NCI-H2029 treated with DMSO at 0.1 percent for 48 hours (cell line): ENCODE data around the gene TRIM39.
"Not testable (repeated sequence)": the region's sequence is repeated elsewhere in the genome, so short reads cannot be mapped to it uniquely, and the experiment has no call there.

Experiments used
- DNase-seq: peaks from one replicate; lab custom pipeline; 2025; lab: John Stamatoyannopoulos, UW

TRIM39 gene

DNA sequence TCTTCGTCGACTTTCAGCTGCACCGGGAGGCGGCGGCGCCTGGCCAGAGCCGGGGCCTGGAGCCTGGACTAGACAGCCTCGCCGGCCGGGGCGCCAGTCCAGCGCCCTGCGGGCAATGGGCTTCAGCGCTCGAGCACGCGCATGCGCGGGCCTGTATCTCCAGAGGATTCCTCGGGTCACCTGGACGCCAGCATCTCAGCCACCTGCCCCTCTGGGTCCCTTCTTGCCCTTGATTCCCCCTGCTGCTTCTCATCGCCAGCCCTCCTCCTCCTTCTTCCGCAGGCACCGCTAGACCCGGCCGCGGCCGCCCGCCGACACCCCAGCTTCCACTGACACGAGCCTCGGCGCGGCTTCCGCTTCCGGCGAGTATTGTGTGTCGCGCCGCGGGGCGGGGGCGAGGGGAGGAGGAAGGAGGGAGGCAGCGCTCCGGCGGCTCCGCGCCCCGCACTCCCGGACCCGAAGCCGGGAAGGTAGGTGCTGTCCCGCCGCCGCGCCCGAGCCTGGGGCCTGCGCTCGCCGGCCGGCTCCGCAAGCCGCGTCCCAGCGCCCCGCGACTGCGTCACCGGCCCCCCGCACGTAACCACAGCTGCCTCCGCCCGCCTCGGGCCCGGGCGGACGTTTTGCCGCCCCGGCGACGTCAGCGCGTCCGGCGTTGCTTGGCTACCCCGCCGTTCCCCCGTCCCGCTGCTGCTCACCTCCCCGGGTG, at the start of gene TRIM39:
TSS of gene TRIM39 (plus strand) at position 402 of the 706 bp plus-strand sequence. CDS start 2,391 bp downstream, outside the sequence.
- DNase-seq, result peak; percentile 53

DNA sequence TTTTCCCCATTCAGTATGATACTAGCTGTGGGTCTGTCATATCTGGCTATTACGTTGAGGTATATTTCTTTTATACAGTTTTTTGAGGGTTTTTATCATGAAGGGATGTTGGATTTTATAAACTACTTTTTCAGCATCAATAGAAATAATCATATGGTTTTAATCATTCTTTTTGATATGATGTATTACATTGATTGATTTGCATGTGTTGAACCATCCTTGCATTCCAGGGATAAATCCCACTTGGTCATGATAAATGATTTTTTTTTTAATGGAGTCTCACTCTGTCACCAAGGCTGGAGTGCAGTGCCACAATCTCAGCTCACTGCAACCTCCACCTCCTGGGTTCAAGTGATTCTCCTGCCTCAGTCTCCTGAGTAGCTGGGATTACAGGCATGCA, 45.7 kb upstream of the TRIM39 start:
- not testable (repeated sequence) for DNase-seq

GRCh38 chr6:30282522-30282921, 44.2 kb upstream of the TRIM39 start:
- no peak for DNase-seq

DNA sequence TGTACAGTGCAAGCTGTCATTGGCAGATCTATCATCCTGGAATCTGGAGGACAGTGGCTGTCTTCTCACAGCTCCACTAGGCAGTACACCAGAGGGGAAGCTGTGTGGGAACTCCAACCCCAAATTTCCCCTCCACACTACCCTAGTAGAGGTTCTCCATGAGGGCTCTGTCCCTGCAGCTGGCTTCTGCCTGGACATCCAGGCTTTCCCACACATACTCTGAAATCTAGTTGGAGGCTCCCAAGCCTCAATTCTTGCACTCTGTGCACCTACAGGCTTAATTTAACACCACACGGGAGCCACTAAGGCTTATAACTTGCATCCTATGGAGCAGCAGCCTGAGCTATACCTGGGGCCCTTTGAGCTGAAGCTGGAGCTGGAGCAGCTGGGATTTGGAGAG, 43.0 kb upstream of the TRIM39 start:
- no peak for DNase-seq

DNA sequence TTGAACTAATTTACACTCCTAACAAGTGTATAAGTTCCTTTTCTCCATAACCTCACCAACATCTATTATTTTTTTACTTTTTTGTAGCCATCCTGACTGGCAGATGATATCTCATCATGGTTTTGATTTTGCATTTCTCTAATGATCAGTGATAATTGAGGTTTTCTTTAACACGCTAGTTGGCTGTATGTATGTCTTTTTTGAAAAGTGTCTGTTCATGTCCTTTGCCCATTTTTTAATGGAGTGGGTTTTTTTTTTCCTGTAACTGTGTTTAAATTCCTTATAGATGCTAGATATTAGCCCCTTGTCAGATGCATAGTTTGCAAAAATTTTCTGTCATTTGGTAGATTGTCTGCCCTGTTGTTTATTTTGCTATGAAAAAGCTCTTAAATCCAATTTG, 39.6 kb upstream of the TRIM39 start:
- no peak for DNase-seq

- DNase-seq, result no peak
Measured at GRCh38 chr6:30295837-30296236, 30.9 kb upstream of the TRIM39 start.

DNA sequence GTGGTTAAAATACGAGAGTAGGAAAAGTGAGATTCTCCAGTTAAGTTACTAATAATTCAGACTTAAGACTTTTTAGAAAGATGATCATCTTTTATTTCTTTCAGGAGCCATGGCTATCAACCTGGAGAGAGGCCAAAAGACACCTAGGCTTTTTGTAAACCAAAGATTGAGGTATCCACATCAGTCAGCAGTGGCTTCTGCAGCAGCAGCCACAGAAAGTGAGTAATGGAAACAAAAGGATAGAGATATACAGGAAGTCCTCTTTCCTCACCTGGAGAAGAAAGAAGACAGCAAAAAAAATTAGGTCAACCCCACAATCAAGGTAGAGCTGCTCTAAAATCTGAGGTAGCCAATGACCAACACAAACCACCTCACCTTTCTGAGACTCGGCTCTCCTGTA, 22.7 kb upstream of the TRIM39 start:
- no peak for DNase-seq

- no peak for DNase-seq
Measured at GRCh38 chr6:30311101-30311500, 15.6 kb upstream of the TRIM39 start.

DNA sequence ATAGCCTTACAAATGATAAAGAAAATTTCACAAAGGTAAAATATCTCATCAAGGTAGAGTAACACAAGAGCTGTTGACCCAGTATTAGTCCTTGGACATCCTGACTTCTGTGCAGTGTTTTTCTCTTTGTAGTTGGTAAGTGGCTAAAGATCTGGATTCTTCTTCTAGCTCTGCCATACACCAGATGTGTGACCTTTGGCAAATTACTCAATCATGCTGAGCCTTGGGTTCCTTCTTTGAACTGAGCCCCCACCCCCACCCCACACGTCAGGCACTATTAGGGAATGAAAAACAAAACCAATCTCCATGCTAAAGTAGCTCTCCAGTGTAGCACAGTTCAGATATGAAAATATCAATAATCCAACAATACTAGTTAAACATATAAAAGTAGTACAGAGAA, 15.1 kb upstream of the TRIM39 start:
- DNase-seq, result no peak

- DNase-seq, result no peak
Measured at GRCh38 chr6:30312266-30312665, 14.5 kb upstream of the TRIM39 start.

DNA sequence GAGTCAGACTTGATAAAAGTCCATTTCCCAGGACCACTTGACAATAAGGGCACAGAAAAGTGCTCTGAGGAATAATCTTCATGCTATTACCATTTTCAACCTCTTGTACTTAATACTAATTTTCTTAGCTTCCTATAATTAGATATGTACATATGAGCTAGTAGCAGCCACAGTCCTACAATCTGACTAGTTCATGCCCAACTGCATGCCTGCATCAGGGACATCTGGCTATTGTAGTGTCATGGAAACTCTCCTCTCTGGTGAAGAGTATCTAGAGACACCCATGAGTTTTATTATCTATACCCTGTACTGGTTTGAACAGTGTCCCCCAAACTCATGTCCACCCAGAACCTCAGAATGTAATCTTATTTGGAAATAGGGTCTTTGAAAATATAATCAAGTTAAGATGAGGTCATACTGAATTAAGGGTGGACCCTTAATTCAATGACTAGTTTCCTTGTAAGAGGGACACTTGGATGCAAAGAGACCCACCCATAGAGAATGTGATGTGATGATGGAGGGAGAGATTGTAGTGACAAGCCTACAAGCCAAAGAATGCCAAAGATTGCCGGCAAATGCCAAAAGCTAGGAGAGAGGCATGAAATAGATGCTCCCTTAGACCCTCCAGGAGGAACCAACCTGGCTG, 13.9 kb upstream of the TRIM39 start:
- DNase-seq, result no peak

DNA sequence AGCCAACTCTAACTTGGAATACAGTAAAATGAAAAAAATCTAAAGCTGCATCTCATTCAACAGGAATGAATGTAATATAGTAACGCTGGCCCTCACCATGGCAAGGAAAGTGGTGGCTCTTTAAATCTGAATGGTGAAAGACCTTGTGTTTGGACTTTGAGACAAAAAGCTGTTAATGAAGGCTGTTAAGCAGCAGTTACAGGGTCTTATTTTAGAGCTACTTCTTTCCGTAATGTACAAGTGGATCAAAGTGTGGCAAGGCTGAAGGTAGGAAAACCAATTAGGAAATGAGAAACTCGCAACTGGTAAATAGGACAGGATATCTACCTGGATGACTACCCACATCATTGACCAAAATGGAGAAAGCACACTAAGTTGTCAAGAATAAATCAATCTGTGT, 11.6 kb upstream of the TRIM39 start:
- no peak for DNase-seq

- no peak for DNase-seq
Measured at GRCh38 chr6:30317913-30318589, 8.7 kb upstream of the TRIM39 start.

DNA sequence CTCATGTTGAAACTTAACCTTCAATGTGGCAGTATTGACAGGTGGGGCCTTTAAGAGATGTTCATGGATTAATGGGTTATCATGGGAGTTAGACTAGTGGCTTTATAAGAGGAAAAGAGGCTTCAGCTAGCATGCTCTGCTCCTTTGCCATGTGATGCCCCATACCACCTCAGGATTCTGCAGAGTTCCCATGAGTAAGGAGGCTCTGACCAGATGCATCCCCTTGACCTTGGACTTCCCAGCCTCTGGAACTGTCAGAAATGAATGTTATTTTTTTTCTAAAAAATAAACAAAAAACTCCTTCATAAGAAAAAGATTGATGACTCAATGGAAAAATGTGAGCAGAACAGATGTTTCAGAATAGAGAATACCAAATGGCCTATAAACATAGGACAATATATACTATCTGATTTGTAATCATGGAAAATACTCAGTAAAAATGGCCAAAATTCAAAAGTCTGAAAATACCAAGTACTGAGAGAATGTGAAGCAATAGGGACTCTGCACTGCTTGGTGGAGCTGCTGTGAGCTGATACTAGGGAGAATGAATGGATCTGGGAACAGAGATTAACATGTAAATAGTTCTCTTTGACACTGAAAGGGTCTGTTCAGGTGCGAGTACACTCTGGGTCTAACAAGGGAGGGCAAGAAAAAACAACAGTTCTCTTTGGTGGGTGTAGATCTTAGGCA, 7.4 kb upstream of the TRIM39 start:
- no peak for DNase-seq

- DNase-seq, result no peak
Measured at GRCh38 chr6:30321692-30322388, 4.9 kb upstream of the TRIM39 start.

DNA sequence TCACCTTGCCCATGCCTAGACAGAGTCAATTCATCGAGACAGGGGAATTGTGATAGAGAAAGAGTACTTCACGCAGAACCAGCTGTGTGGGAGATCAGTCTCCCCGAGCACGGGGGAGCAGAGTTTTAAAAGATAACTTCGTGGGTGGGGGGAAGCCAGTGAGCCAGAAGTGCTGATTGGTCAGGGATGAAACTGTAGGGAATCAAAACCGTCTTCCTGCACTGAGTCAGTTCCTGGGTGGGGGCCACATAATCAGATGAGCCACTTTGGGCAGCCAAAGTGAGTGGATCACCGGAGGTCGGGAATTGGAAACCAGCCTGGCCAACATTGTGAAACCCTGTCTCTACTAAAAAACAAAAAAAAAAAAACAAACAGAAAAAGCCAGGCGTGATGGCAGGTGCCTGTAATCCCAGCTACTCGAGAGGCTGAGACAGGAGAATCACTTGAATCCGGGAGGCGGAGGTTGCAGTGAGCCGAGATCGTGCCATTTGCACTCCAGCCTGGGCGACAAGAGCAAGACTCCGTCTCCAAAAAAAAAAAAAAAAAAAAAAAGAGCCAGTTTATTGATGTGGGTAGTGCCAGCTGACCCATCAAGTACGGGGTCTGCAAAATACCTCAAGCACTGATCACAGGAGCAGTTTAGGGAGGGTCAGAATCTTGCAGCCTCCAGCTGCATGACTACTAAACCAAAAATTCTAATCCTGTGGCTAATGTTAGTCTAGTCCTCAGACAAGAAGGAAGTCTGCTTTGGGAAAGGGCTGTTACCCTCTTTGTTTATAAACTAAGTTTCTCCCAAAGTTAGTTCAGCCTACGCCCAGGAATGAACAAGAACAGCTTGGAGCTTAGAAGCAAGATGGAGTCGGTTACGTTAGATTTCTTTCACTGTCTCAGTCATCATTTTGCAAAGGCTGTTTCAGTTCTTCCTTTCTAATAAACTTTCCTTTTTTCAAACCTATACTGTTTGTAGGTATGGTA, 3.9 kb upstream of the TRIM39 start:
- DNase-seq, result no peak

DNA sequence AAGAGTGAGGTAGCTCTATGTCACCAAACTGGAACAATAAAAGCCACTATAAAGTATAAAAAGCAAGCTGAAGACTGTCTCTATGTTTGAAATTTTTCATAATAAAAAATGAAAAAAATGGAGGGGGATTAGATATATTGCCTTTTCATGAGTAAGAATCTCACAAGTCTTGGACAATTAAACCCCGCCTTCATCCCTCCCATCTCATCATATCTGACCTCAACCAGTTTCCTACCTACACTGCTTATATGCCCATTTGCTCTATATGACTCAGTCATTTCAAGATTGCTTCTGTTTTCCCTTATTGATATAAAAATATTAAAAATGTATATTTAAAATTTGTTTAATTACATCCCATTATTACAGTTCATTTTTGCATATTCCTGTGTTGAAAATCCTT, 2.9 kb upstream of the TRIM39 start:
- no peak for DNase-seq

DNA sequence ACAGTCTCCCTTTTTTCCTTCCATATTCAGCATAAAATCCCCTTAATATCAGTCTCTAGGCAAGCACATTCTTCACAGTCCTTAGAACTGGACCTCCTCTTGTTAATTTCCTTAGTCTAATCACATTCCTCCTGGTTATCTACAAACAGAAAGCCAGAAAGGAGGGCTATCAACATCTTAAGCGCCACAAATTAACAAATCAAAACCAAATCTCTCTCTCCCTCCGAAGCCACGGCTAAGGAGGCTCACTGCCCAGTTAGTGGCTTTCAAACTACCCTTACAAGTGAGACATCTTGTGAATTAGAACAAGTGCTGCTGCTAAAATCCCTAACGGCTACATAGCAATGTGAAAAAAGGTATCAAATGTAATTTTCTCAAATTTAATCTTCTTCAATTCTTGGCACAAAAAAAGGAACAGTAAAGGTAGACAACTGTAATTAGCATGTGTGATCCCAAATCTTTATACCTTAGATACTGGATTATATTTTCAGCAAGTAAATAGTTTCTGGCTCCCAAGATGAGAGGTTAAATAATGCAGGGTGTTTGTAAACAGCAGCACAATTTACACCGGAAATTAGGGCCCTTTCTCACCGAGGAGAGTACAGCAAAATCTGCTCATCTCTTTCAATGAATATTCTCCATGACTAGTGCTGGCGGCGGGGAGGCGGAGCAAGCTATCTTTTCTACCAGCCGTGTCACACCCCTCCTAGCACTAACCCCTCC, 1.4 kb upstream of the TRIM39 start:
- DNase-seq, result peak; percentile 67

DNA sequence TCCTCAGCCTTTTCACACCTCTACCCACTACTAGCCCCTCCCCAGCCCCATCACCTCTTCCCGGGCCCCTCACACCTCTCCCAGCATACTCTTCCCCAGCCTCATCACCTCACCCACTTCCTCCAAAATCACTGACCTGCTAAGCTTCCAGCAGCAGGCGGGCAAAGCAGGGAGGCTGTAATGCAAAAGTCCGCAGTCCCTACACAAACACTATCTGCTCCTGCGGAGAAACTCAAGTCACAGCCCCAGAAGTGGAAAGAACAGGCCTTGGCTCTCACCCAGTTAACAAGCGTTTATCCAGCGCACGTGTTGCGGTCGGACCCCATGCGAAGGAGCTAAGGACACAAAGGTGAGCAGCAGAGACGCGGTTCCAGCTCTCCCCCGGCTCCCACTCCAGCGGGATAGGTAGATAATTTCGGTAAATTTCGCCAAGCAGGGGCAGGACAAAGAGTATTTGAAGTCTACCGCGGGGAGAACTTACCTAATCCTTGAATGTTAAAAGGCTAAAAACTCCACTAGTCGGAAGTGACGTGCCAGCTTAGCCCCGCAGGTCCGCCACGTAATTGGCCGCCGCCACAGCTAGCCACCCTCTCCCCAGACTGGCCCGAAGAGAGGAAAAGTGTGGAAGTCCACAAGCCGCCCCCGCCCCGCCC, 728 bp upstream of the TRIM39 start:
- DNase-seq, result peak; percentile 76
